DMS114 treated with DMSO at 0.1 percent for 48 hours (cell line): Measurements from ENCODE around the gene AOX1.
"Not testable (repeated sequence)": the region's sequence is repeated elsewhere in the genome, so short reads cannot be mapped to it uniquely, and the experiment has no call there.

Source experiments
- DNase-seq: peaks from one replicate; lab custom pipeline; 2025; ENCODE audit not compliant: unreplicated experiment; lab: John Stamatoyannopoulos, UW

AOX1 gene

DNA sequence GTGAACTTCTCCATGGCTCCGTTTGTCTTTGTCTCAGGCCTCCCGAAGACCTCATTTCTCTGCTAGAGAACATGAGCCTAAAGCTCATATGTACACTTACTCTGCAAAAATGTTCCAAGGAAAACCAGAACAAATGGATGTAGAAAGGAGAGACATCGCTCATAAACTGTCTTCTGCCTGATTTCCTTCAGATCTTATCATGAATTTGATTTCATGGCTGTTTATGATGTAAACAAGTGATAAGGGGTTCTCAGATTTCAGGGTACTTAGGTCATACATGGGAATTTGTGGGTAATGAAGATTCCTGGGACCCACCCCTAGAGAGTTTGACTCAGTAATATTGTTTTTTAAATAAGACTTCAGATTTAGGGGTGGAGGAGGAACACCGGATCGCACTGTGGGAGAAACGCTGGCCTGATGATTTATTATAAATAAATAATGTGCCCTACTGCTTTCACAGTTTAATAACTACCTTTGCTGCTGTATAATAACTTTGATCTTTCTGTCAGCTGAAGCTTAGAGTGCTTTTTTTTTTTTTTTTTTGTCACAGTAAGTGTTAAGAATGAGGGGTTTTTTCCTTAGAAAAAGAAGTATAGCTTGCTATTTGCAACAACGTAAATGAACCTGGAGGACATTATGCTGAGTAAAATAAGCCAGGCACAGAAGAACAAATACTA is 14.9 kb downstream of the AOX1 start:
- no peak for DNase-seq

DNA sequence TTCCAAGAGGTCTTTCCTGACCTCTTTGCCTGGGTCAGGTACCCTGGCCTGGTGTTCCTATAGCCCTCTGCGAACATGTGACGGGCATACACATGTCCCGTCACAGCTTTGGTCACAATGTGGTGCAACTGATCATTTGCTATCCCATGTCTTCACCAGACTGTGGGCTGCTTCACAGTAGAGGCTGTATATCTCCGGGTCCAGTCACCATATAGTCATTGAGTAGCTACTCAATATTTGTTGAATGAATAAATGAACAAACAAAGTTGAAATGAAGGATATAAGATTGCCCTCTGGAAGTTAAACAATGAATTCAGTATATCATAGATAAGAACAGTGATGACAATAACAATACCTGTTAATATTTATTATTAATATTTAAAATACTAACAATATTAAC is 16.8 kb downstream of the AOX1 start:
- DNase-seq: no peak

GRCh38 chr2:200603972-200604371 is 18.2 kb downstream of the AOX1 start:
- DNase-seq: no peak

- no peak for DNase-seq
These were observed 18.9 kb downstream of the AOX1 start for GRCh38 chr2:200604571-200605255.

GRCh38 chr2:200608341-200609027 is 22.7 kb downstream of the AOX1 start:
- no peak for DNase-seq

DNA sequence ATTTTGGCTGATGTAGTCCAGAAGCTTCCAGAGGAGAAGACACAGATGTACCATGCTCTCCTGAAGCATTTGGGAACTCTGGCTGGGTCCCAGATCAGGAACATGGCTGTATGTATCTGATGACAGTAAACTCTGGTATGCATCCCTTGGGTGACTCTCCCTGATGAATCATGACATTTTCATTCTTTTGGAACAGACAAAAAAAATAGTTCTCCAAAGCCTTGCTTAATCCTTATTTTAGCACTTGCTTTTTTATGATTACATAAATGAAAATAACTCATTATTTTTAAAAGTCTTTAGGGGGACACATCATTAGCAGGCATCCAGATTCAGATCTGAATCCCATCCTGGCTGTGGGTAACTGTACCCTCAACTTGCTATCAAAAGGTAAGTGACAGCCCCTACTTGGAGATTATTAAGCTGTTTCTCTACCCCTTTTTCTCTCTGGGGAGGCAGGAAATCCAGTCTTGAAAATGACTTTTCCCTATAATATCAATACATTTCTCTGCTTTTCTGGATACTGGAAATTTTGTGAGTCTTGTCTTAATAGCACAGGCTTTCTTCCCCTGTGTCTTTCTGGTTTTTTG is 23.3 kb downstream of the AOX1 start:
- no peak for DNase-seq

- DNase-seq: not testable (repeated sequence)
These were observed 24.4 kb downstream of the AOX1 start for GRCh38 chr2:200610217-200610616.

- no peak for DNase-seq
These were observed 27.9 kb downstream of the AOX1 start for GRCh38 chr2:200613692-200614091.

GRCh38 chr2:200614249-200614648 is 28.4 kb downstream of the AOX1 start:
- DNase-seq: no peak

DNA sequence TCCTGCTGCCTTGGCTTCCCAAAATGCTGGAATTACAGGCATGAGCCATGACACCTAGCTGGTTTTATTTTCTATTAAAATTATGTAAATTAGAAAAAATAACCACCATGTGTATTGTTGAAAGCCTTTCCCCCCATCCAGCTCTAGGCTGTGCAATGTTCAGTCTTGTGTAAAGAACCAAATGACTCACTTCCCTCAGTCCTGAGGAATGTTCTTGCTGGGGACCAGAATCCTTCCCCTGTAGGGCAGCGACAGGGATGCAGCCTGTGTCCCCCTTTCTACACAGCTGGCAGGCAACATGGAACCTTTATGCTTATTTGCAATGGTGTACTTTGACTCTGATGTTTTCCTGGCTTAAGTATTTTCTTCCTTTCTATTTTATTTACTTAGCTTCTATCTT is 29.4 kb downstream of the AOX1 start:
- DNase-seq: no peak

GRCh38 chr2:200616193-200616592 is 30.4 kb downstream of the AOX1 start:
- DNase-seq: no peak

GRCh38 chr2:200616656-200617055 is 30.8 kb downstream of the AOX1 start:
- no peak for DNase-seq

GRCh38 chr2:200617156-200618053 is 31.6 kb downstream of the AOX1 start:
- DNase-seq: no peak

- no peak for DNase-seq
These were observed 32.2 kb downstream of the AOX1 start for GRCh38 chr2:200618054-200618419.

DNA sequence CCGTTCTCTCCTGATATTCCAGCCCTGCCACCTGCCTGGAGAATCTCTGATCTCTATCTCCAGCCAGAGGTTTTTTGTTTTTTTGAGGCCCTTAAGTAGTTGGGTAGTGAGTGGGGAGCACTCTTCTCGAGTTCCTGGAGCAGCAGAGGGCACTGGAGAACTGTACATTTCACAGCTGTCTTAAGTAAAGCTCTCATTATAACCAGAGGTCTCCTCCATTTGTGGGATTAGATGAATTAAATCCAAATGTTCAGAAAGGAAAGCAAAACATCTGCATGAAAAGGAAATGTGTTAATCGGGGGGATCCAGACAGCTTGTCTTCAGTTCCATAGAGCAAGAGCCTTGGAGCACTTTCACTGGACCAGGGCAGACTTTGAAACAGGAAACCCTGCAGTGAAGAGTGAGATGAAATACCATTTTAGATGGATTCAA is 32.8 kb downstream of the AOX1 start:
- peak; percentile 2 for DNase-seq

GRCh38 chr2:200619279-200619678 is 33.5 kb downstream of the AOX1 start:
- no peak for DNase-seq

- DNase-seq: no peak
These were observed 35.0 kb downstream of the AOX1 start for GRCh38 chr2:200620606-200621390.

DNA sequence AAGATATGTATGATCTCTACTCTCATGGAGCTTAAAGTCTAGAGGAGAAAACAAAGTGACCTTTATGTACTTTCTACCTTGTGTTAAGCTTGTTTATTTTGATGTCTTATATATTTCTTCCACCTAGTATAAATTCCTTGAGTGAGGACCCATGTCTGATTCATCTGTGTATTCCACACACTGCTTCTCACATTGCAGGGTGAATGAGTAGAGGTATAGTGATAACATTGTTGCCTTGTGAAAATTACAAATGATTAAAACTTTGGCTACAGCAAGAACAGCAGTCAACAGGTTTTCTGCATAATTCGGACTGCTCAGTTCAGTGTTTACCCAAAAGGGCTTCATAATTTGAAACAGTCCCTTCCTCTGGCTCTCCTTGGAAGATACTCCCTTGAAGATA is 36.3 kb downstream of the AOX1 start:
- DNase-seq: no peak

- no peak for DNase-seq
These were observed 38.2 kb downstream of the AOX1 start for GRCh38 chr2:200624026-200624425.

GRCh38 chr2:200624658-200625057 is 38.8 kb downstream of the AOX1 start:
- no peak for DNase-seq
